ENCODE data around the gene NDUFA8.
"Not testable (repeated sequence)": the region's sequence is repeated elsewhere in the genome, so short reads cannot be mapped to it uniquely, and the experiment has no call there.

Gene NDUFA8

GRCh38 chr9:122120316-122121071 lies 39.1 kb downstream of the NDUFA8 start:
- no peak for FAIRE-seq

GRCh38 chr9:122119721-122120120 lies 39.9 kb downstream of the NDUFA8 start:
- FAIRE-seq = no peak

GRCh38 chr9:122119166-122119521 lies 40.4 kb downstream of the NDUFA8 start:
- FAIRE-seq = no peak

GRCh38 chr9:122118343-122119165 lies 41.0 kb downstream of the NDUFA8 start:
- no peak for FAIRE-seq

DNA sequence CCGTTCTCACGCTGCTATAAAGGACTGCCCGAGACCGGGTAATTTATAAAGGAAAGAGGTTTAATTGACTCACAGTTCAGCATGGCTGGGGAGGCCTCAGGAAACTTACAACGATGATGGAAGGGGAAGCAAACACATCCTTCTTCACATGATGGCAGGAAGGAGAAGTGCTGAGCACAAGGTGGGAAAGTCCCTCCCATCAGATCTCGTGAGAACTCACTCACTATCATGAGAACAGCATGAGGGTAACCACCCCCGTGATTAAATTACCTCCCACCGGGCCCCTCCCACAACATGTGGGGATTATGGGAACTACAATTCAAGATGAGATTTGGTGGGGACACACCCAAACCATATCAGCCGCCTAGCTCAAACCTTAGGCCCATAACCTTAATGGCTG lies 42.3 kb downstream of the NDUFA8 start:
- FAIRE-seq = not testable (repeated sequence)

DNA sequence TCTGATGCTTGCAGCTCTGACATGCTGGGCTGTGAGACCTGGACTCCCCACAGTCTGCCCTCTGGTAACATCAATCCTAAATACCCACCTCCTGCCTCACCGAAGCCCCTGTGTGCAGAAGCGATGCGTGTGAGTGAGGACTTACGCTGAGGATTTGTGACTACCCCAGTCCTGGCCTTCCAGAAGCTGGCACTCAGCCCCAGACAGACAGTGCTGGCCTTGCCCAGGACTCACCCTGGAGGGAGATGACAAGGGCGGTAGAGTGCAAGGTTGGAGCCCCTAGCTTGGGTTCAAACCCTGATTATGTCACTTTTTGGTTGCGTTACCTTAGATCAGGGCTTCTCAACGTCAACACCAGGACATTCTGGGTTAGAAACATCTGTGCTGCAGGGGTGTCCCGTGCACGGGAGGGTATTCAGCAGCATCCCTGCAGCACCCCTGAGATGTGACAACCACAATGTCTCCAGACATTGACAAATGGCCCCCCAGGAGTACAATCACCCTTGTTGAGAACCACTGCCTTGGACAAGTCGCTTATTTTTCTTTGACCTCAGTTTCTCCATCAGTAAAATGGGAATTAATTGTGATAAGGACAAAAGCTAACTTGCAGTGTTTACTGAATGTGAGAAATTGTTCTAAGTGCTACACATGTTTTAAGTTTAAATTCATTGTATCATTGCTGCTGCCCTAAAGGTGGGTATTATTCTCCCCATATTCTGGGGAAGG lies 43.0 kb downstream of the NDUFA8 start:
- FAIRE-seq = no peak

GRCh38 chr9:122116040-122116439 lies 43.5 kb downstream of the NDUFA8 start:
- FAIRE-seq = no peak

DNA sequence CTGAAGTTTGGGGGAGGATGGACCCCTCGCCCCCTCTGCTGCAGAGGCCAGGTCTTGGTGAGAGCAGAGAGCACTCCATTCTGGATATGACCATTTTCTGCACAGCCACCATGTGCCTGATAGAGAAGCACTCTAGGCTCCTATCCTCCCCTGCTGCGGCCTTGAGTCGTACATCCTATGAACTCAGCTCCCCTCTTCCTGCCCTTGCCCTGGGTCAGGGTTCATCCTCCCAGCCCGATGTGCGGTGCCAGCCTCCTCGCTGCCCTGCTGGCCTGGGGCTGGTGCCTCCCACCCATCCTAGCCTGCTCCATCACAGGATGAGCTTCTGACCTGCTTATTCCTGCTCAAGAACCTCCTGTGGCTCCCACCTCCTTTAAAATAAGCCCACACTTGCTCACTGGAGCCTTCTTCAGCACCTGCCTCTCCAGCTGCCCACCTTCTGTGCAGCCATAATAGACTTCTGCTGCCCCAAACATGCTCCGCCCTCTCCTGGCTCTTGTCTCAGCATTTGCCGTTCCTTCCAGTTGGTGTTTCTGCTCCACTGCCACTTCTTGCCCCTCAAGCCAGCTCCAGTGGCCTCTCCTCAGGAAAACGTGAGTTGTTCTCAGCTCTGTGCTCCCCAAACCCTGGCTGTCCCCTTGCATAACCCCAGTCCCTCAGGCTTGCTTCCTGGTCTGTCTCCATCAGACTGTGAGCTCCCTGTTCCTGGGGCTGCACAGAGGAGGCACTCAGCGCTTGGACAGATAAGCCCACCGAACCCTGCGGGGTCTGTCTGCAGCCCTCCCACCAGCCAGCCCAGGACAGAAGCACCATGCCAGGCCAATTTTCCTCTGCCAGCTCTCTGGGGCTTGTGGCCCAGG lies 44.2 kb downstream of the NDUFA8 start:
- no peak for FAIRE-seq

DNA sequence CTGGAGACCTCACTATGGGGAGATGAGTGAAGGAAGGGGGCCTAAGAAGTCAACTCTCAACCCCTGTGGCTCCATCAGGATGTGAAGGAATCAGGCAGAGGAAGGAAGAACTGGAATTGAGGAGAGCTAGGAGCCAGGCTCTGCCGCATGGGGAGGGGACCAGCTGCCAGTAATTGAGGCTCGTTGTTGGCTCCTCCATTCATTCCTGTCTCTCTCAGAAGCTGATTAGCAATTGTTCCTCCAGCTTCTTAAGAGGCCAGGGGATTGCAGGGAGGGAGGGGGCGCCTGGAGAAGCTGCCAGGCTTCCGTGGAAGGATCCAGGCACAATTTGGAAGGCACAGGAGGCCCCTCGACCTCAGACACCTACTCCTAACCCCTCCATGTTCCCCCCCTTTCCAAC lies 46.0 kb downstream of the NDUFA8 start:
- FAIRE-seq = no peak

GRCh38 chr9:122112238-122112637 lies 47.3 kb downstream of the NDUFA8 start:
- no peak for FAIRE-seq

DNA sequence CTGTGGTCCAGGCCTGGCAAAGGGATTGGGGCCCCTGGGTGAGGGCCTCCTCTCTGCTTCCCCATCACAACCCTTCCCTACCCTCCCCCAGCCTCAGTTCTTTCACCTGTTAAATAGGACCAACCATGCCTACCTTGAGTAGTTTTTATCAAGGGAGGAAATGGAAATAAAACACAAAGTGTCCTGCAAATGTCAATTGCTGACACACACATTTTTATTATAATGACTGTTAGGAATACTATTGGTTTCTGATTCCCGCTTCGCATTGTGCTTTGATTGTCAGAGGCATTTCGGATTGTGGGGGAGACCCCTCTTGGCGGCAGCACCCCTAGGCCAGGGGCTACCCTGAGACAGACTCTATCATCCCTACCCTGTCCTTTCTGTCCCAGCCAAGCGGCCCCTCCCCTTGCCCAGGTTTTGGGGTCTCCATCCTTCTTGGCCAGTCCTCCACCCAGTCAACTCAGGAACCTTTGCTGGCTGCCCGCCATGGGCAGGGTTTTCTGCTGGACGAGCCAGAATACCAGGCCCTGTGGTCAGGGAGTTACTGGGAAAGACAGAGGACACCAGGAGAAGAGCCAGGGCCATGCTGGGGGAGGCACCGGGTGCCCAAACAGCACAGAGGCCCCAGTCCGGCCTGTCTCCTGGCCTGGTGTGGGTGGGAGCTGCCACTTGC lies 48.0 kb downstream of the NDUFA8 start:
- FAIRE-seq = no peak

DNA sequence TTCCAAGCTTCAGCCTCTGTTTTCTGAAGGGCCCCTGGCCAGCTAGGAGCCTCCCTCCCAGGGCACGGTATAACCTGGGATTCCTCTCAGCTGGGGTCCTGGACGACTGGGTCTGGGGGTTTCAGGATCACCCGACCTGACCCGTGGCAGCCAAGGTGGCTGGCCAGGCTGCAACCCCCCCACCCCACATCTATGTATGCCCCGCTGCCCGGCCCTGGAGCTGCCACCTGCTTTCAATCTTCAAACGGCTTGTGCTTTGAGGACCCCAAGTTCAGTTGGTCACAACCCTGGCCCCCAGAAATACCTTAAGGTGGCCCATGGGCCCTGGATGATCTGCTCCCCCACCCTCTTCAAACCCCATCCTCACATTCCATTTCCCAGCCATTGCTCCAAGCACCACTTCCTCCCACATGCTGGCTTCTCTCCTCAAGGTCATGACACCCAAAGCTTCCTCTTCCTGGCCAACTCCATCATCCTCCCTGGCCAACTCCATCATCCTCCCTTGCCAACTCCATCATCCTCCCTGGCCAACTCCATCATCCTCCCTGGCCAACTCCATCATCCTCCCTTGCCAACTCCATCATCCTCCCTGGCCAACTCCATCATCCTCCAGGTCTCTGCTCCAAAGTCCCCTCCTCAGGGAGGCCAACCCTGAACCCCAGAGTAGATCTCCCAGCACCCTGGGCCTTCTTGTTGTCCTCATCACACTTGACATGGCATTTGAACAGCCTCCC lies 49.3 kb downstream of the NDUFA8 start:
- no peak for FAIRE-seq

GRCh38 chr9:122109035-122109813 lies 50.4 kb downstream of the NDUFA8 start:
- FAIRE-seq = no peak

DNA sequence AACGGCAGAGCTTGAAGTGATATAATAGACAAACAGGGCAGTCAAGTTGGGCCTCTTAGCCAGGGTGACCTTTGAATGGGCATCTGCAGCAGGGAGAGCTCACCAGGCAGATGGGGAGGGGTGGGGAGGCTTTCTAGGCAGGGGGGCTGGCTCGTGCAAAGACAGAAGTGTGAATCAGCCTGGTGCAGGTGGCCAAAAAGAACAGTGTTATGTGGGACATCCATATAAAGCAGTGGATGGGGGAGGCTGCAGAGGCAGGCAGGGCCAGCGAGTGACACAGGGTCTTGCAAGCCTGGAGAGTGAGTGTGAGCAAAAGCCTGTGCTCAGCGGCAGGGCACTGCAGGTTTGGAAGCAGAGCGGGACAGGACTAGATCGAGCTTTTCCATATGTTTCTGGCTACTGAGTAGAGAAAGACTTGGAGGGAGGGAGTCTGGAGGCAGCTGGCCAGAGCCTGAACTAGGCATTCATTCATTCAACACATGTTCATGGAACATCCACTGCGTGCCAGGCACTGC lies 52.2 kb downstream of the NDUFA8 start:
- FAIRE-seq = no peak

DNA sequence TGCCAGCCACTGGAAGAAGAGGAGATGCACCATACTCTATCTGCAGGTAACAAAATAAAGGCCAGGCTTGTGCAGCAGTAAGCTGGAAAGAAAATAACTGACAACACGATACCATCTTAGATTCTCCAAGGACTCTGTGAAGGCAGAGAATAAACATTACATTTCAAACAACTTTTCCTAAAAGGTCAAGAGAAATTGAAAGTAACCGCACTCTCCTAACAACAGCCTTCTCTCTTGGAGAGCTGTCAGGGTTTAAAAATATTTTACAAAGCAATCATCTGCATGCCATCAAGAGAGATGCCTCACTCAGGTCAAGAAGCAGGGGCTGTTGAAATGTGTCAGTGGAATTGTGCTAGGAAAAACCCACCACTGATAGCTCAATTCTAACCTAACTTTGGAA lies 53.0 kb downstream of the NDUFA8 start:
- no peak for FAIRE-seq

- no peak for FAIRE-seq
Observed at GRCh38 chr9:122103985-122104384, 55.6 kb downstream of the NDUFA8 start.

- FAIRE-seq = no peak
Observed at GRCh38 chr9:122102156-122102555, 57.4 kb downstream of the NDUFA8 start.

DNA sequence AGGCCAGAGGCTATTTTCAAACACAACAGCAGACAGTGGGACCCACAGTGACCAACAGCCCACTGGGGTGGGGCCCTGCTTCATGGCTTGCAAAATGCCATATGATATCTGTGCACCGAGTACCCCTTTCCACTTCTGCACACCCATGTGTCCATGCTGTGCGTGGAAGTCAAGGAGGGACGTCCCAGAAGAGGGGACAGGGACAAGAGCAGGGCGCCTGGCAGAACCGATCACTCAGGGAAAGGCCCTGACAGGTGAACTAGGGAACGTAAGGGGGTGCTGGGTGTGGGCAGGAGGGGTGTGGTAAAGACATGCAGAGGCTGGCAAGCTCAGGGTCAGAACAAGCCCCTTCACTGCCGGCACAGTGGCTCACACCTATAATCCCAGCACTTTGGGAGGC lies 58.8 kb downstream of the NDUFA8 start:
- no peak for FAIRE-seq

DNA sequence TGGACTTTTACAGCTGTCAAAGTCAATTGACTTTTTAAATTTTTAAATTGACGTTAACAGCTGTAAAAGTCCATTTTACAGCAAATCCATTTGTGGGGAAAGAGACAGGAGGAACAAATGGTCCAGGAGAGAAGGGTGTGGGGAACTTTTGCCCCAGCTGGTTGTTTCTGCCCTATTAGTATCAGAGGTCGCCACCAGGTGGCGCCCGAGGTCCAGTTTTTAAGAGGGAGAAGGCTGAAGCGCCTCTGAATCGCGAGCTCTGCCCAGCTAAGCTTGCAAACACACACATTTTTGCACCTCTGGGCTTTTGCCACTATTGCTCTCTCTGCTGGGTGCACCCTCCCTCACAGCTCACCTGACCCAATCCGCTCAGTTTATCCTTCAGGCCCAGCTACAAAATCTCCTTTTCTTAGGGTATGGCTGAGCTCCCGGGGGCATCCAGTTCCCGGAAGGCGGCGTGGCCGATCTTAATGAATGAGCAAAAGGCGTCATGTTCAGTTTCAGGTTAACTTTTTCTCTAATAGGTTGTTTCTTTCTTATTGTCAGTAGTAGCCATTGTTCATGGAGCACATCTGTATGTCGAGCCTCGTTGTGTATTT lies 60.2 kb downstream of the NDUFA8 start:
- FAIRE-seq = no peak
